H9 (cell line): ENCODE results near the gene SRA1. TPM values are rescaled to one million over a fixed set of nuclear protein-coding genes. Genes with fewer than 3 reads are reported as not detected.

Source experiments
- DNase-seq: peaks from one replicate; pipeline ENCODE4 v3.0.0-alpha.2; 2017
- H2AFZ ChIP-seq: one replicate; pipeline ENCODE4 v1.6.1; 2013; ENCODE audit warnings: mild to moderate bottlenecking, low read length, control low read depth, moderate library complexity
- H2AK5ac ChIP-seq: 2 replicates; pipeline ENCODE4 v1.6.1; 2013; ENCODE audit warnings: low read length, control low read depth, mixed read lengths; ENCODE audit not compliant: insufficient read length
- H2BK120ac ChIP-seq: one replicate; pipeline ENCODE4 v1.6.1; 2013; ENCODE audit warnings: low read depth, mild to moderate bottlenecking, low read length, control low read depth, inconsistent platforms; ENCODE audit not compliant: poor library complexity, severe bottlenecking
- H2BK12ac ChIP-seq: 2 replicates; pipeline ENCODE4 v1.6.1; 2013; ENCODE audit warnings: low read length, control low read depth, mixed read lengths, low read depth; ENCODE audit not compliant: insufficient read length
- H2BK15ac ChIP-seq: 2 replicates; pipeline ENCODE4 v1.6.1; 2013; ENCODE audit warnings: low read depth, low read length, control low read depth
- H2BK20ac ChIP-seq: one replicate; pipeline ENCODE4 v1.6.1; 2013; ENCODE audit warnings: low read depth, mild to moderate bottlenecking, low read length, control low read depth, inconsistent platforms; ENCODE audit not compliant: poor library complexity, severe bottlenecking
- H2BK5ac ChIP-seq: 2 replicates; pipeline ENCODE4 v1.6.1; 2013; ENCODE audit warnings: low read length, control low read depth, mixed read lengths; ENCODE audit not compliant: insufficient read length
- H3K14ac ChIP-seq: 2 replicates; pipeline ENCODE4 v1.6.1; 2013; ENCODE audit warnings: low read length, control low read depth; ENCODE audit not compliant: insufficient read depth
- H3K18ac ChIP-seq: 2 replicates; pipeline ENCODE4 v1.6.1; 2013; ENCODE audit warnings: low read depth, mild to moderate bottlenecking, mixed read lengths, low read length, control low read depth; ENCODE audit not compliant: insufficient read length
- H3K23ac ChIP-seq: 2 replicates; pipeline ENCODE4 v1.6.1; 2013; ENCODE audit warnings: low read length, control low read depth, mixed read lengths, low read depth; ENCODE audit not compliant: insufficient read length
- H3K23me2 ChIP-seq: 2 replicates; pipeline ENCODE4 v1.6.1; 2013; ENCODE audit warnings: low read depth, mild to moderate bottlenecking, mixed read lengths, low read length, control low read depth; ENCODE audit not compliant: insufficient read length, poor library complexity, severe bottlenecking
- H3K27ac ChIP-seq: 2 replicates; pipeline ENCODE4 v1.5.1; 2013; ENCODE audit warnings: low read length, control low read depth, mixed read lengths, low read depth; ENCODE audit not compliant: insufficient read length
- H3K27me3 ChIP-seq: 2 replicates; pipeline ENCODE4 v1.6.1; 2013; ENCODE audit warnings: low read length, control low read depth, inconsistent platforms; ENCODE audit not compliant: insufficient read depth
- H3K4ac ChIP-seq: 2 replicates; pipeline ENCODE4 v1.6.1; 2013; ENCODE audit warnings: low read depth, mild to moderate bottlenecking, control low read depth, inconsistent platforms, low read length, moderate library complexity
- H3K4me1 ChIP-seq: 2 replicates; pipeline ENCODE4 v1.6.1; 2013; ENCODE audit warnings: low read length, control low read depth, inconsistent platforms; ENCODE audit not compliant: insufficient read depth
- H3K4me2 ChIP-seq: 2 replicates; pipeline ENCODE4 v1.6.1; 2013; ENCODE audit warnings: low read length, control low read depth, mixed read lengths; ENCODE audit not compliant: insufficient read length, insufficient read depth
- H3K56ac ChIP-seq: 2 replicates; pipeline ENCODE4 v1.6.1; 2013; ENCODE audit warnings: low read depth, mild to moderate bottlenecking, mixed read lengths, low read length, control low read depth; ENCODE audit not compliant: insufficient read length
- H3K79me1 ChIP-seq: 2 replicates; pipeline ENCODE4 v1.6.1; 2013; ENCODE audit warnings: low read depth, mild to moderate bottlenecking, moderate library complexity, low read length, control low read depth, inconsistent platforms; ENCODE audit not compliant: insufficient read depth, poor library complexity, severe bottlenecking
- H3K79me2 ChIP-seq: 2 replicates; pipeline ENCODE4 v1.6.1; 2013; ENCODE audit warnings: low read length, control low read depth, inconsistent platforms; ENCODE audit not compliant: insufficient read depth
- H3K9ac ChIP-seq: 2 replicates; pipeline ENCODE4 v1.6.1; 2013; ENCODE audit warnings: low read length, control low read depth, mixed read lengths; ENCODE audit not compliant: insufficient read length; ENCODE audit errors: extremely low read depth
- H3K9me3 ChIP-seq: one replicate; pipeline ENCODE4 v1.6.1; 2013; ENCODE audit warnings: low read depth, low read length, inconsistent platforms; ENCODE audit not compliant: control insufficient read depth
- H3T11ph ChIP-seq: one replicate; pipeline ENCODE4 v1.6.1; 2013; ENCODE audit warnings: mild to moderate bottlenecking, low read length, control low read depth, inconsistent platforms
- H4K20me1 ChIP-seq: one replicate; pipeline ENCODE4 v1.6.1; 2013; ENCODE audit not compliant: control insufficient read depth, insufficient read length, insufficient read depth
- H4K5ac ChIP-seq: 2 replicates; pipeline ENCODE4 v1.6.1; 2013; ENCODE audit warnings: low read depth, mild to moderate bottlenecking, mixed read lengths, low read length, control low read depth; ENCODE audit not compliant: insufficient read length
- H4K8ac ChIP-seq: replicated peaks from 2 replicates; pipeline ENCODE4 v1.6.1; 2013; ENCODE audit warnings: low read length, control low read depth, mixed read lengths, low read depth; ENCODE audit not compliant: insufficient read length
- H4K91ac ChIP-seq: 2 replicates; pipeline ENCODE4 v1.6.1; 2013; ENCODE audit warnings: low read depth, mild to moderate bottlenecking, moderate library complexity, mixed read lengths, low read length, control low read depth; ENCODE audit not compliant: insufficient read length
- H3K27ac Mint-ChIP-seq, 3 experiments: 2 replicates in 2 of 3; 3 replicates in 1 of 3; pipeline ENCODE4 v1.8.0; 2020 to 2021; ENCODE audit warnings: mixed read lengths in 3 of 3, mild to moderate bottlenecking in 1 of 3, moderate library complexity in 1 of 3
- H3K27me3 Mint-ChIP-seq: 2 replicates; pipeline ENCODE4 v1.8.0; 2021; ENCODE audit warnings: low read depth, mild to moderate bottlenecking, moderate library complexity, mixed read lengths
- H3K36me3 Mint-ChIP-seq, 3 experiments: 2 replicates in 2 of 3; 3 replicates in 1 of 3; pipeline ENCODE4 v1.8.0; 2020 to 2021; ENCODE audit warnings: low read depth in 3 of 3, mixed read lengths in 3 of 3; ENCODE audit not compliant: insufficient read depth in 1 of 3
- H3K4me1 Mint-ChIP-seq, 2 experiments: 2 replicates each; pipeline ENCODE4 v1.8.0; 2020; ENCODE audit warnings: mixed read lengths in 2 of 2
- H3K4me3 Mint-ChIP-seq, 2 experiments: 2 replicates in 1 of 2; 3 replicates in 1 of 2; pipeline ENCODE4 v1.8.0; 2020 to 2021; ENCODE audit warnings: mild to moderate bottlenecking in 2 of 2, mixed read lengths in 2 of 2, moderate library complexity in 1 of 2
- H3K9me3 Mint-ChIP-seq, 2 experiments: 2 replicates in 1 of 2; 3 replicates in 1 of 2; pipeline ENCODE4 v1.8.0; 2020; ENCODE audit warnings: mild to moderate bottlenecking in 2 of 2, mixed read lengths in 2 of 2, moderate library complexity in 1 of 2
- WGBS: extraction: QIAGEN DNeasy Blood & Tissue Kit; methylation state at CpG from one replicate; pipeline ENCODE4 v1.1.7; 2013; ENCODE audit warnings: missing lambda C conversion rate, low lambda C conversion rate, mixed read lengths; ENCODE audit not compliant: insufficient read length; ENCODE audit errors: extremely low coverage; 5-methylcytosine and 5-hydroxymethylcytosine counted together
- total RNA-seq: library from RNA; stranded (reverse); gene quantifications from 2 replicates; pipeline ENCODE4 v1.2.1, GENCODE V29; 2021
- TF ChIP-seq, protein P1 (sequence below): fragments of 200-600 bp; sonication (generic); conservative IDR thresholded peaks from 3 replicates; pipeline ENCODE4 v1.8.0; 2021; ENCODE audit warnings: antibody characterized with exemption, mild to moderate bottlenecking

Gene SRA1
- total RNA-seq, 1 experiment from 2014 or later = 49.3 TPM

DNA sequence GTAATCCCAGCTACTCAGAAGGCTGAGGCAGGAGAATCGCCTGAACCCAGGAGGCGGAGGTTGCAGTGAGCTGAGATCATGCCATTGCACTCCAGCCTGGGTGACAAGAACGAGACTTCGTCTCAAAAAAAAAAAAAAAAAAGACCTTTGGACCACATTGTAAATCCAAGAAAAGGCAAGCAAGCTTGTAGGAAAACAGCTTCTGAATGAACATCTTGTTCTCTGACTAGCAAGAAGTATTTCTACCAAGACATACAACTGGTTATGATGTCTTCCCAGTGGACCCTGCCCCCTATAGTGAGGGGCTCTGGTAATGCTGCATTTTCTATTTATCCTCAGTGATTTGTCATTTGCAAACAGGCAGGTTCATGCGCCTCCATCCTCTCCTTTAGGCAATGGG lies 14.3 kb downstream of the SRA1 start:
- Mint-ChIP-seq H3K4me3 (no peak overlapping the region), H3K27ac (no peak overlapping the region), H3K27me3 (no peaks in the 10 kb centered on the region), H3K36me3 (peaks cover 24 to 58% (median 52%) of the 10 kb centered on the region in 3 experiments; a peak in 6 of 7 replicates), H3K9me3 (no peaks in the 10 kb centered on the region), H3K4me1 (peaks cover 11 to 13% of the 10 kb centered on the region in 2 experiments)
- Histone ChIP-seq H4K5ac (no peak overlapping the region), H3K9ac (no peak overlapping the region), H2BK20ac (no peak overlapping the region), H3K14ac (no peak overlapping the region), H3K27me3 (no peaks in the 10 kb centered on the region), H3K9me3 (no peaks in the 10 kb centered on the region), H2BK120ac (no peak overlapping the region), H3K56ac (no peak overlapping the region), H2BK15ac (no peak overlapping the region), H4K8ac (no peak overlapping the region), H2BK5ac (no peak overlapping the region), H2AFZ (no peak overlapping the region), H3K23me2 (peaks cover 5% of the 10 kb centered on the region), H3K27ac (no peak overlapping the region), H2AK5ac (no peak overlapping the region), H4K20me1 (no peaks in the 10 kb centered on the region), H3K4ac (no peak overlapping the region), H3K18ac (no peak overlapping the region), H3K4me1 (no peaks in the 10 kb centered on the region), H3K23ac (no peak overlapping the region), H3K79me1 (no peaks in the 10 kb centered on the region), H4K91ac (no peak overlapping the region), H3K79me2 (no peaks in the 10 kb centered on the region), H2BK12ac (no peak overlapping the region), H3T11ph (no peak overlapping the region), H3K4me2 (no peak overlapping the region)
- DNase-seq = no peak
- no CpG with 5 or more reads among the region's 5 CpGs for WGBS
- TF ChIP-seq, protein P1, sequence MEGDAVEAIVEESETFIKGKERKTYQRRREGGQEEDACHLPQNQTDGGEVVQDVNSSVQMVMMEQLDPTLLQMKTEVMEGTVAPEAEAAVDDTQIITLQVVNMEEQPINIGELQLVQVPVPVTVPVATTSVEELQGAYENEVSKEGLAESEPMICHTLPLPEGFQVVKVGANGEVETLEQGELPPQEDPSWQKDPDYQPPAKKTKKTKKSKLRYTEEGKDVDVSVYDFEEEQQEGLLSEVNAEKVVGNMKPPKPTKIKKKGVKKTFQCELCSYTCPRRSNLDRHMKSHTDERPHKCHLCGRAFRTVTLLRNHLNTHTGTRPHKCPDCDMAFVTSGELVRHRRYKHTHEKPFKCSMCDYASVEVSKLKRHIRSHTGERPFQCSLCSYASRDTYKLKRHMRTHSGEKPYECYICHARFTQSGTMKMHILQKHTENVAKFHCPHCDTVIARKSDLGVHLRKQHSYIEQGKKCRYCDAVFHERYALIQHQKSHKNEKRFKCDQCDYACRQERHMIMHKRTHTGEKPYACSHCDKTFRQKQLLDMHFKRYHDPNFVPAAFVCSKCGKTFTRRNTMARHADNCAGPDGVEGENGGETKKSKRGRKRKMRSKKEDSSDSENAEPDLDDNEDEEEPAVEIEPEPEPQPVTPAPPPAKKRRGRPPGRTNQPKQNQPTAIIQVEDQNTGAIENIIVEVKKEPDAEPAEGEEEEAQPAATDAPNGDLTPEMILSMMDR = no peak
